ENCODE data around the gene SLC35B1. TPM values are rescaled to one million over a fixed set of nuclear protein-coding genes. Genes with fewer than 3 reads are reported as not detected.

Gene SLC35B1
- polyA plus RNA-seq, 1 donor (not counting 4 experiments of a cell fraction or from before 2014, with no cell fraction given) = 71.6 TPM

DNA sequence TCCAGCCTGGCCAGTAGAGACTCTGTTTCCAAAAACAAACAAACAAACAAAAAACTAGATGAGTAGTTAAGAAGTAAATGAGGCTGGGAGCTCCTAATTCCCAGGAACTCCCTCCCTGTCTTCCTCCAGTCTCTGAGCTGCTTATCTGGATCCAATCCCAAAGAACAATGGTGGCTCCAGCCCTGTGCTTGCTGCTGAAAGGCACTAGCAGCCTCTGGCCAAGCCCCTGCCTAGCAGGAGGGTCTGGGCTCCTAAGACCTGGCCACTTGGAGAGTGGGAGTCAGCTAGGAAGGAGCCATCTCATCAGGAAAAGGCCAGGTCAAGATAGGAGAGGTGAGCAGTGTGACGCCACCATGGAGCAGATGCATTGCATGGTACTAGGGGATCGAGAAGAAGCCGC, 14.3 kb upstream of the SLC35B1 start:
- H3K9ac ChIP-seq (ENCODE audit: control insufficient read depth, extremely low read depth, insufficient read depth, low read length) = no peak overlapping the region
- no peaks in the 10 kb centered on the region for H3K9me3 ChIP-seq (ENCODE audit: control insufficient read depth, low read depth, low read length)
- H4K20me1 ChIP-seq (ENCODE audit: control insufficient read depth, extremely low read depth, insufficient read depth, low read length) = no peaks in the 10 kb centered on the region
- no peaks in the 10 kb centered on the region for H3K4me1 ChIP-seq (ENCODE audit: control insufficient read depth, extremely low read depth, insufficient read depth, low read length)
- no peaks in the 10 kb centered on the region for H3K27me3 ChIP-seq (ENCODE audit: control insufficient read depth, extremely low read depth, insufficient read depth, low read length)
- no peak overlapping the region for H3K27ac ChIP-seq (ENCODE audit: control insufficient read depth, insufficient read depth, low read length)
- H3K79me2 ChIP-seq (ENCODE audit: control insufficient read depth, insufficient read depth, low read length) = no peaks in the 10 kb centered on the region
- H3K36me3 ChIP-seq (ENCODE audit: control insufficient read depth in 2 of 2, extremely low read depth in 1 of 2, insufficient read depth in 2 of 2, low read length in 2 of 2) = peaks cover 0 to 16% of the 10 kb centered on the region in 2 experiments
- no peak for TF ChIP-seq EZH2 (IDR thresholded peaks at IDR 0.05; ENCODE audit: low read length)
- TF ChIP-seq, protein P1, sequence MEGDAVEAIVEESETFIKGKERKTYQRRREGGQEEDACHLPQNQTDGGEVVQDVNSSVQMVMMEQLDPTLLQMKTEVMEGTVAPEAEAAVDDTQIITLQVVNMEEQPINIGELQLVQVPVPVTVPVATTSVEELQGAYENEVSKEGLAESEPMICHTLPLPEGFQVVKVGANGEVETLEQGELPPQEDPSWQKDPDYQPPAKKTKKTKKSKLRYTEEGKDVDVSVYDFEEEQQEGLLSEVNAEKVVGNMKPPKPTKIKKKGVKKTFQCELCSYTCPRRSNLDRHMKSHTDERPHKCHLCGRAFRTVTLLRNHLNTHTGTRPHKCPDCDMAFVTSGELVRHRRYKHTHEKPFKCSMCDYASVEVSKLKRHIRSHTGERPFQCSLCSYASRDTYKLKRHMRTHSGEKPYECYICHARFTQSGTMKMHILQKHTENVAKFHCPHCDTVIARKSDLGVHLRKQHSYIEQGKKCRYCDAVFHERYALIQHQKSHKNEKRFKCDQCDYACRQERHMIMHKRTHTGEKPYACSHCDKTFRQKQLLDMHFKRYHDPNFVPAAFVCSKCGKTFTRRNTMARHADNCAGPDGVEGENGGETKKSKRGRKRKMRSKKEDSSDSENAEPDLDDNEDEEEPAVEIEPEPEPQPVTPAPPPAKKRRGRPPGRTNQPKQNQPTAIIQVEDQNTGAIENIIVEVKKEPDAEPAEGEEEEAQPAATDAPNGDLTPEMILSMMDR (optimal IDR thresholded peaks at IDR 0.05 in 1 of 3, IDR thresholded peaks at IDR 0.05 in 1 of 3, conservative IDR thresholded peaks at IDR 0.05 in 1 of 3; ENCODE audit: extremely low read depth in 1 of 3, insufficient read depth in 2 of 3, low read length in 3 of 3) = no peak
- no peak for FAIRE-seq
- H3K4me3 ChIP-seq (ENCODE audit: control insufficient read depth in 2 of 3, extremely low read depth in 1 of 3, insufficient read depth in 2 of 3, low read depth in 1 of 3, low read length in 3 of 3) = no peak overlapping the region
- dilution Hi-C loops (cut with MboI; ENCODE audit: extremely low pct_ligation_motif_present, low sequenced_read_pairs) = no loop called here
- no peak overlapping the region for H2AFZ ChIP-seq (ENCODE audit: control insufficient read depth, low read length)
- no peak overlapping the region for H3K4me2 ChIP-seq (ENCODE audit: control insufficient read depth, extremely low read depth, insufficient read depth, low read depth, low read length)
- H3K9me1 ChIP-seq (ENCODE audit: control insufficient read depth, extremely low read depth, insufficient read depth, low read length) = no peaks in the 10 kb centered on the region
- DNase-seq (ENCODE audit: low read depth, low spot score) = no peak

DNA sequence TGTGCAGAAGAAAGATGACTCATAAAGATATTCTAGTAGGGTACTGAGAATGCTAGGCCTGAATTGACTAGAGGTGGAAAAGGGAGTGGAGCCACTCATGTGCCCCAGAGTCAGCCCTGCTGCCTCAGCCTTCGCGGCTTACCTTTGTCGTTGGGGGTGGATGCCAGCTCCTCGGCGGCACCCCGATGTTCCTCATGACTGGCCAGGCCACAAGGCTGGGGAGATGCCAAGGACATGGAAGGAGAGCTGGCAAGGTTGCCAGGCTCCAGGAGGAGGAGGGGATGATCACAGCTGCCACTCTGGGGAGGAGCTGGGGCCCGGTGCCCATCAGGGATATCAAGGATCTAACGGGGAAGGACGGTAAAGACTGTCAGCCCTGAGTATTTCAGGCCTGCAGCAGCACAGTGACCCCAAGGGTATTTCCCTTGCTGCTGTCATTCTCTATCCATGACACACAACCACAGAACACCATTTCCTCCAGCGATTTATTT, 9.7 kb upstream of the SLC35B1 start:
- H3K4me1 ChIP-seq (ENCODE audit: control insufficient read depth, extremely low read depth, insufficient read depth, low read length) = no peaks in the 10 kb centered on the region
- H3K4me2 ChIP-seq (ENCODE audit: control insufficient read depth, extremely low read depth, insufficient read depth, low read depth, low read length) = no peak overlapping the region
- H3K79me2 ChIP-seq (ENCODE audit: control insufficient read depth, insufficient read depth, low read length) = no peaks in the 10 kb centered on the region
- H3K36me3 ChIP-seq (ENCODE audit: control insufficient read depth in 2 of 2, extremely low read depth in 1 of 2, insufficient read depth in 2 of 2, low read length in 2 of 2) = peaks cover 0 to 17% of the 10 kb centered on the region in 2 experiments
- dilution Hi-C loops (cut with MboI; ENCODE audit: extremely low pct_ligation_motif_present, low sequenced_read_pairs) = no loop called here
- H2AFZ ChIP-seq (ENCODE audit: control insufficient read depth, low read length) = no peak overlapping the region
- no peak for FAIRE-seq
- TF ChIP-seq EZH2 (IDR thresholded peaks at IDR 0.05; ENCODE audit: low read length) = no peak
- no peaks in the 10 kb centered on the region for H3K9me3 ChIP-seq (ENCODE audit: control insufficient read depth, low read depth, low read length)
- no peaks in the 10 kb centered on the region for H3K9me1 ChIP-seq (ENCODE audit: control insufficient read depth, extremely low read depth, insufficient read depth, low read length)
- H3K27ac ChIP-seq (ENCODE audit: control insufficient read depth, insufficient read depth, low read length) = no peak overlapping the region
- H3K4me3 ChIP-seq (ENCODE audit: control insufficient read depth in 2 of 3, extremely low read depth in 1 of 3, insufficient read depth in 2 of 3, low read depth in 1 of 3, low read length in 3 of 3) = no peak overlapping the region
- DNase-seq (ENCODE audit: low read depth, low spot score) = no peak
- no peak overlapping the region for H3K9ac ChIP-seq (ENCODE audit: control insufficient read depth, extremely low read depth, insufficient read depth, low read length)
- no peaks in the 10 kb centered on the region for H4K20me1 ChIP-seq (ENCODE audit: control insufficient read depth, extremely low read depth, insufficient read depth, low read length)
- no peaks in the 10 kb centered on the region for H3K27me3 ChIP-seq (ENCODE audit: control insufficient read depth, extremely low read depth, insufficient read depth, low read length)

All from keratinocyte (primary cell).